ENCODE measurements around the gene CLEC14A.

GRCh38 chr14:38290601-38291188 is 34.8 kb upstream of the CLEC14A start:
- TF ChIP-seq, protein P1, sequence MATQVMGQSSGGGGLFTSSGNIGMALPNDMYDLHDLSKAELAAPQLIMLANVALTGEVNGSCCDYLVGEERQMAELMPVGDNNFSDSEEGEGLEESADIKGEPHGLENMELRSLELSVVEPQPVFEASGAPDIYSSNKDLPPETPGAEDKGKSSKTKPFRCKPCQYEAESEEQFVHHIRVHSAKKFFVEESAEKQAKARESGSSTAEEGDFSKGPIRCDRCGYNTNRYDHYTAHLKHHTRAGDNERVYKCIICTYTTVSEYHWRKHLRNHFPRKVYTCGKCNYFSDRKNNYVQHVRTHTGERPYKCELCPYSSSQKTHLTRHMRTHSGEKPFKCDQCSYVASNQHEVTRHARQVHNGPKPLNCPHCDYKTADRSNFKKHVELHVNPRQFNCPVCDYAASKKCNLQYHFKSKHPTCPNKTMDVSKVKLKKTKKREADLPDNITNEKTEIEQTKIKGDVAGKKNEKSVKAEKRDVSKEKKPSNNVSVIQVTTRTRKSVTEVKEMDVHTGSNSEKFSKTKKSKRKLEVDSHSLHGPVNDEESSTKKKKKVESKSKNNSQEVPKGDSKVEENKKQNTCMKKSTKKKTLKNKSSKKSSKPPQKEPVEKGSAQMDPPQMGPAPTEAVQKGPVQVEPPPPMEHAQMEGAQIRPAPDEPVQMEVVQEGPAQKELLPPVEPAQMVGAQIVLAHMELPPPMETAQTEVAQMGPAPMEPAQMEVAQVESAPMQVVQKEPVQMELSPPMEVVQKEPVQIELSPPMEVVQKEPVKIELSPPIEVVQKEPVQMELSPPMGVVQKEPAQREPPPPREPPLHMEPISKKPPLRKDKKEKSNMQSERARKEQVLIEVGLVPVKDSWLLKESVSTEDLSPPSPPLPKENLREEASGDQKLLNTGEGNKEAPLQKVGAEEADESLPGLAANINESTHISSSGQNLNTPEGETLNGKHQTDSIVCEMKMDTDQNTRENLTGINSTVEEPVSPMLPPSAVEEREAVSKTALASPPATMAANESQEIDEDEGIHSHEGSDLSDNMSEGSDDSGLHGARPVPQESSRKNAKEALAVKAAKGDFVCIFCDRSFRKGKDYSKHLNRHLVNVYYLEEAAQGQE (IDR thresholded peaks at IDR 0.05): no peak
- TF ChIP-seq, protein P2, sequence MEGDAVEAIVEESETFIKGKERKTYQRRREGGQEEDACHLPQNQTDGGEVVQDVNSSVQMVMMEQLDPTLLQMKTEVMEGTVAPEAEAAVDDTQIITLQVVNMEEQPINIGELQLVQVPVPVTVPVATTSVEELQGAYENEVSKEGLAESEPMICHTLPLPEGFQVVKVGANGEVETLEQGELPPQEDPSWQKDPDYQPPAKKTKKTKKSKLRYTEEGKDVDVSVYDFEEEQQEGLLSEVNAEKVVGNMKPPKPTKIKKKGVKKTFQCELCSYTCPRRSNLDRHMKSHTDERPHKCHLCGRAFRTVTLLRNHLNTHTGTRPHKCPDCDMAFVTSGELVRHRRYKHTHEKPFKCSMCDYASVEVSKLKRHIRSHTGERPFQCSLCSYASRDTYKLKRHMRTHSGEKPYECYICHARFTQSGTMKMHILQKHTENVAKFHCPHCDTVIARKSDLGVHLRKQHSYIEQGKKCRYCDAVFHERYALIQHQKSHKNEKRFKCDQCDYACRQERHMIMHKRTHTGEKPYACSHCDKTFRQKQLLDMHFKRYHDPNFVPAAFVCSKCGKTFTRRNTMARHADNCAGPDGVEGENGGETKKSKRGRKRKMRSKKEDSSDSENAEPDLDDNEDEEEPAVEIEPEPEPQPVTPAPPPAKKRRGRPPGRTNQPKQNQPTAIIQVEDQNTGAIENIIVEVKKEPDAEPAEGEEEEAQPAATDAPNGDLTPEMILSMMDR (IDR thresholded peaks at IDR 0.05): no peak
- no peak for TF ChIP-seq EP300 (IDR thresholded peaks at IDR 0.05)

Measured in A549 (cell line).